Uterus (tissue), 2 donors: ENCODE measurements around the gene GRAMD1A.

Source experiments
- POLR2A ChIP-seq, 2 donors: fragments of 450-650 bp; IDR thresholded peaks; one replicate each; pipeline ENCODE4 v1.6.1; 2016; ENCODE audit warnings: antibody characterized with exemption in 2 of 2, mild to moderate bottlenecking in 1 of 2, moderate library complexity in 1 of 2
- TF ChIP-seq, protein P1 (sequence below), 4 experiments: fragments of 200-600 bp in 2 of 4; fragments of 450-650 bp in 2 of 4; sonication (generic) in 2 of 4; IDR thresholded peaks; one replicate each; pipeline ENCODE4 v1.5.1; 2016 to 2019; ENCODE audit warnings: antibody characterized with exemption in 4 of 4, mild to moderate bottlenecking in 2 of 4, moderate library complexity in 1 of 4

DNA sequence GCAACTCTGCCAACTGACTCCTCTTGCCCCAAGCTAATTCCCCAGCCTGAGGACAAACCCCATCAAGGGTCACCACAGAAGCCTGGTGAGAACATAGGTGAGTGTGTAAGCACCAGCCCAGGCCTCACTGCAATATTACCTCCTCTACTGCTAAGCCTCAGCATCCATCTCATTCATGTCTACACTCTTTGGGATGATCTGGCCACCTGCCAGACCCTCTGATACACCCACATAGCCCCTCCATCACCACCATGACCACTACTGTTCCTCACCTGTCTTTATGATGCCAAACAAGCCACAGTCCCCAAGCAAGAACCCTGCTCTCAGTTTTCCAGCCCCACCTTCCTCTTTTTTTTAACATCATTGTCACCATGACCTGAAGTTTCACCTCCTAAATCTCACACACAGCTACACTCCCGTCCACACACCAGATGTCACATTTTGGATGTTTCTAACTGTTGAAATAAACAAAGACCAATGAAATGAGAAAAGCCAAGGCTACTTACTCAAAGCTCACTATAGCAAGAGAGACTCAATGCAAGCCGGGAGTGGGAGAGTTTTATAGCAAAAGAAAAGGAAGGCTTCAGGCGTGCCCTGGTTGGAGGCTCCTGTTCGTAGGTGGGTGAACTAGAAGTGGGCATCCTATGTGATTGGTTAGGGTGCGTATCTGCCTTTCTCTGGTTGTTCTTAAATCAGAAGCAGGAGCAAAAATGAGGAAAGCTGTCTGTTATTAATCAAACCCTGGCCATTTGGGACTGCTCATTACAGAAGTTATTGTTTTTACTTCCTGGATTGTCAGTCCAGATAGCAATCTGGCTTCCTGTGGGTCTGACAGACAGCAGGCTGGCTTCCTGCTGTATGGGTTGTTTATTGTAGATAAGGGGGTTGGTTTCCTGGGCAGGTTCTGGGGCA is 38.1 kb upstream of the GRAMD1A start:
- TF ChIP-seq, protein P1, sequence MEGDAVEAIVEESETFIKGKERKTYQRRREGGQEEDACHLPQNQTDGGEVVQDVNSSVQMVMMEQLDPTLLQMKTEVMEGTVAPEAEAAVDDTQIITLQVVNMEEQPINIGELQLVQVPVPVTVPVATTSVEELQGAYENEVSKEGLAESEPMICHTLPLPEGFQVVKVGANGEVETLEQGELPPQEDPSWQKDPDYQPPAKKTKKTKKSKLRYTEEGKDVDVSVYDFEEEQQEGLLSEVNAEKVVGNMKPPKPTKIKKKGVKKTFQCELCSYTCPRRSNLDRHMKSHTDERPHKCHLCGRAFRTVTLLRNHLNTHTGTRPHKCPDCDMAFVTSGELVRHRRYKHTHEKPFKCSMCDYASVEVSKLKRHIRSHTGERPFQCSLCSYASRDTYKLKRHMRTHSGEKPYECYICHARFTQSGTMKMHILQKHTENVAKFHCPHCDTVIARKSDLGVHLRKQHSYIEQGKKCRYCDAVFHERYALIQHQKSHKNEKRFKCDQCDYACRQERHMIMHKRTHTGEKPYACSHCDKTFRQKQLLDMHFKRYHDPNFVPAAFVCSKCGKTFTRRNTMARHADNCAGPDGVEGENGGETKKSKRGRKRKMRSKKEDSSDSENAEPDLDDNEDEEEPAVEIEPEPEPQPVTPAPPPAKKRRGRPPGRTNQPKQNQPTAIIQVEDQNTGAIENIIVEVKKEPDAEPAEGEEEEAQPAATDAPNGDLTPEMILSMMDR (IDR thresholded peaks at IDR 0.05), result no peak
- TF ChIP-seq POLR2A (IDR thresholded peaks at IDR 0.05), result no peak
